Forelimb muscle (tissue), 1 donor: ENCODE results near the gene TSPAN13. TPM values are rescaled to one million over a fixed set of nuclear protein-coding genes. Genes with fewer than 3 reads are reported as not detected.
"Not testable (repeated sequence)": the region's sequence is repeated elsewhere in the genome, so short reads cannot be mapped to it uniquely, and the experiment has no call there.

Experiments
- DNase-seq: peaks from one replicate; pipeline ENCODE4 v3.0.0-alpha.2; 2013; ENCODE audit warnings: low read depth
- polyA plus RNA-seq: library from polyadenylated mRNA; unstranded; fragments of 120-200 nt; gene quantifications from one replicate; pipeline ENCODE4 v1.2.1, GENCODE V29; 2013; ENCODE audit not compliant: insufficient read length

The TSPAN13 gene
- polyA plus RNA-seq, 1 donor, result 56.9 TPM

- DNase-seq, result no peak
These were observed 12.6 kb upstream of the TSPAN13 start for GRCh38 chr7:16740996-16741395.

GRCh38 chr7:16741676-16742075 lies 11.9 kb upstream of the TSPAN13 start:
- DNase-seq, result no peak

GRCh38 chr7:16742547-16742946 lies 11.0 kb upstream of the TSPAN13 start:
- no peak for DNase-seq

- no peak for DNase-seq
These were observed 10.3 kb upstream of the TSPAN13 start for GRCh38 chr7:16743236-16743635.

GRCh38 chr7:16744518-16745250 lies 8.9 kb upstream of the TSPAN13 start:
- DNase-seq, result no peak

- no peak for DNase-seq
These were observed 7.9 kb upstream of the TSPAN13 start for GRCh38 chr7:16745645-16746044.

GRCh38 chr7:16747102-16747501 lies 6.5 kb upstream of the TSPAN13 start:
- DNase-seq, result peak; percentile 9

- no peak for DNase-seq
These were observed 639 bp downstream of the TSPAN13 start for GRCh38 chr7:16753932-16754855.

GRCh38 chr7:16754856-16755317 lies 1.3 kb downstream of the TSPAN13 start:
- no peak for DNase-seq

- no peak for DNase-seq
These were observed 1.8 kb downstream of the TSPAN13 start for GRCh38 chr7:16755397-16755796.

- DNase-seq, result no peak
These were observed 4.5 kb downstream of the TSPAN13 start for GRCh38 chr7:16758036-16758435.

- no peak for DNase-seq
These were observed 5.4 kb downstream of the TSPAN13 start for GRCh38 chr7:16758631-16759611.

GRCh38 chr7:16759840-16760239 lies 6.3 kb downstream of the TSPAN13 start:
- no peak for DNase-seq

GRCh38 chr7:16762177-16762576 lies 8.6 kb downstream of the TSPAN13 start:
- DNase-seq, result no peak

- DNase-seq, result no peak
These were observed 11.4 kb downstream of the TSPAN13 start for GRCh38 chr7:16764942-16765341.

- no peak for DNase-seq
These were observed 11.9 kb downstream of the TSPAN13 start for GRCh38 chr7:16765436-16765859.

- DNase-seq, result not testable (repeated sequence)
These were observed 16.4 kb downstream of the TSPAN13 start for GRCh38 chr7:16769994-16770393.

- DNase-seq, result no peak
These were observed 17.2 kb downstream of the TSPAN13 start for GRCh38 chr7:16770657-16771329.

- no peak for DNase-seq
These were observed 19.8 kb downstream of the TSPAN13 start for GRCh38 chr7:16773326-16773725.

- no peak for DNase-seq
These were observed 20.3 kb downstream of the TSPAN13 start for GRCh38 chr7:16773884-16774283.

- DNase-seq, result no peak
These were observed 20.7 kb downstream of the TSPAN13 start for GRCh38 chr7:16774294-16774693.
